HepG2 (cell line): ENCODE measurements around the gene USP25.

Experiments used
- CREB1 ChIP-seq, 2 experiments: fragments of 450-650 bp in 1 of 2; IDR thresholded peaks; 2 replicates each; pipeline ENCODE4 v1.6.1; 2016 to 2017; ENCODE audit warnings: control low read depth in 1 of 2, mild to moderate bottlenecking in 1 of 2, missing compliant biosample characterization in 1 of 2, missing genetic modification characterization in 1 of 2
- PATZ1 ChIP-seq: sonication (generic); formaldehyde crosslinking; IDR thresholded peaks from 2 replicates; pipeline ENCODE4 v1.4.0; 2020; ENCODE audit warnings: missing genetic modification reagents
- PHF20 ChIP-seq: sonication (generic); formaldehyde crosslinking; IDR thresholded peaks from 2 replicates; pipeline ENCODE4 v1.5.0; 2020; ENCODE audit warnings: mild to moderate bottlenecking, missing genetic modification reagents

GRCh38 chr21:15893902-15894301 lies 164.1 kb downstream of the USP25 start:
- no peak for TF ChIP-seq CREB1 (IDR thresholded peaks at IDR 0.05)
- no peak for TF ChIP-seq CREB1 (CRISPR knock-in tag; IDR thresholded peaks at IDR 0.05)
- no peak for TF ChIP-seq PHF20 (CRISPR knock-in tag)
- no peak for TF ChIP-seq PATZ1 (CRISPR knock-in tag)
